ENCODE results near the gene COL15A1. TPM values are rescaled to one million over a fixed set of nuclear protein-coding genes. Genes with fewer than 3 reads are reported as not detected.

The COL15A1 gene
- total and polyA plus RNA-seq, 2 donors (not counting 1 experiment from before 2014, with no cell fraction given), result not detected

GRCh38 chr9:98908897-98909634 is 34.6 kb upstream of the COL15A1 start:
- no peak overlapping the region for H2AFZ ChIP-seq (ENCODE audit: insufficient read depth, low read depth, low read length, poor library complexity, severe bottlenecking)
- ChIA-PET CTCF (no interaction called here), POLR2A (no interaction called here)
- ATAC-seq (ENCODE audit: low read depth) (no peak), DNase-seq (no peak)
- no peak for TF ChIP-seq EZH2 (IDR thresholded peaks at IDR 0.05; ENCODE audit: borderline replicate concordance, insufficient read depth, low read depth, low read length, poor library complexity, severe bottlenecking)
- no peak for TF ChIP-seq CTCF (IDR thresholded peaks at IDR 0.05)
- no peak overlapping the region for H3K4me3 ChIP-seq (ENCODE audit: control extremely low read depth in 1 of 5, extremely low read depth in 1 of 5, insufficient read depth in 1 of 5, low read depth in 2 of 5, low read length in 4 of 5)
- H4K20me1 ChIP-seq (ENCODE audit: control insufficient read depth, insufficient read depth, low read length, poor library complexity, severe bottlenecking), result no peaks in the 10 kb centered on the region
- H3K27ac ChIP-seq (ENCODE audit: low read length in 2 of 2), result no peak overlapping the region
- no peak overlapping the region for H3K4me2 ChIP-seq (replicated peaks; ENCODE audit: low read depth, low read length, poor library complexity, severe bottlenecking)
- intact Hi-C loops (cut with micrococcal nuclease), result no loop called here
- H3K4me1 ChIP-seq (ENCODE audit: control insufficient read depth in 2 of 2, insufficient read depth in 2 of 2, low read length in 2 of 2), result no peaks in the 10 kb centered on the region
- no peaks in the 10 kb centered on the region for H3K79me2 ChIP-seq (ENCODE audit: control insufficient read depth, insufficient read depth, low read length)
- Mint-ChIP-seq H3K9me3 (ENCODE audit: insufficient read depth) (no peaks in the 10 kb centered on the region), H3K4me3 (no peak overlapping the region), H3K4me1 (no peaks in the 10 kb centered on the region), H3K27me3 (peaks cover 10% of the 10 kb centered on the region), H3K27ac (no peak overlapping the region)
- 89% methylated on average over 4 of the region's 5 CpGs for WGBS (ENCODE audit: insufficient coverage)
- H3K9me3 ChIP-seq (ENCODE audit: control extremely low read depth in 1 of 3, control insufficient read depth in 2 of 3, insufficient read depth in 1 of 3, low read length in 2 of 3), result no peaks in the 10 kb centered on the region
- peaks cover 0 to 2% (median 0%) of the 10 kb centered on the region in 4 experiments for H3K27me3 ChIP-seq (replicated peaks in 1 of 4; ENCODE audit: control extremely low read depth in 1 of 4, control insufficient read depth in 3 of 4, insufficient read depth in 4 of 4, low read length in 3 of 4)
- H3K36me3 ChIP-seq (replicated peaks in 1 of 2; ENCODE audit: control extremely low read depth in 1 of 2, control insufficient read depth in 1 of 2, extremely low read depth in 1 of 2, insufficient read depth in 2 of 2, low read length in 1 of 2), result no peaks in the 10 kb centered on the region
- no peak overlapping the region for H3K9ac ChIP-seq (ENCODE audit: low read length)

DNA sequence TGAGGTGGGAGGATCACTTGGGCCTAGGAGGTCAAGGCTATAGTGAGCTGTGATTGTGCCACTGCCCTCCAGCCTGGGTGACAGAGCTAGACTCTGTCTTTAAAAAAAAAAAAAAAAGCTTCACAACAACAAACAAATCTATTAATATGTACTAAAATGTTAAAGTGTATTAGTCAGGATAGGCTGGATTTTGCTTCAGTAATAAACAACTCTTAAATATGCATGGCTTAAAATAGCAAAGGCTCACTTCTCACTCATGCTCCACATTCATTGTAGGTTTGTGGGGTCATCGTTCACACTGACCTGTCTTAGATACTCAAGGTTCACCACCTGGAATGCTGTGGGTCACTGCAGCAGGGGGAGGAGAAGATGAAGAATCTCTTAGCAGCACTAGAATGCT is 33.8 kb upstream of the COL15A1 start:
- no peaks in the 10 kb centered on the region for H3K9me3 ChIP-seq (ENCODE audit: control extremely low read depth in 1 of 3, control insufficient read depth in 2 of 3, insufficient read depth in 1 of 3, low read length in 2 of 3)
- Mint-ChIP-seq H3K4me1 (no peaks in the 10 kb centered on the region), H3K4me3 (no peak overlapping the region), H3K27me3 (peaks cover 14% of the 10 kb centered on the region), H3K9me3 (ENCODE audit: insufficient read depth) (no peaks in the 10 kb centered on the region), H3K27ac (no peak overlapping the region)
- no peak overlapping the region for H3K27ac ChIP-seq (ENCODE audit: low read length in 2 of 2)
- no peaks in the 10 kb centered on the region for H4K20me1 ChIP-seq (ENCODE audit: control insufficient read depth, insufficient read depth, low read length, poor library complexity, severe bottlenecking)
- H3K4me3 ChIP-seq (ENCODE audit: control extremely low read depth in 1 of 5, extremely low read depth in 1 of 5, insufficient read depth in 1 of 5, low read depth in 2 of 5, low read length in 4 of 5), result no peak overlapping the region
- no peaks in the 10 kb centered on the region for H3K4me1 ChIP-seq (ENCODE audit: control insufficient read depth in 2 of 2, insufficient read depth in 2 of 2, low read length in 2 of 2)
- ATAC-seq (ENCODE audit: low read depth) (no peak), DNase-seq (no peak)
- no peaks in the 10 kb centered on the region for H3K36me3 ChIP-seq (replicated peaks in 1 of 2; ENCODE audit: control extremely low read depth in 1 of 2, control insufficient read depth in 1 of 2, extremely low read depth in 1 of 2, insufficient read depth in 2 of 2, low read length in 1 of 2)
- no peak overlapping the region for H3K9ac ChIP-seq (ENCODE audit: low read length)
- ChIA-PET CTCF (no interaction called here), POLR2A (no interaction called here)
- no peak overlapping the region for H3K4me2 ChIP-seq (replicated peaks; ENCODE audit: low read depth, low read length, poor library complexity, severe bottlenecking)
- H2AFZ ChIP-seq (ENCODE audit: insufficient read depth, low read depth, low read length, poor library complexity, severe bottlenecking), result no peak overlapping the region
- TF ChIP-seq EZH2 (IDR thresholded peaks at IDR 0.05; ENCODE audit: borderline replicate concordance, insufficient read depth, low read depth, low read length, poor library complexity, severe bottlenecking), result no peak
- intact Hi-C loops (cut with micrococcal nuclease), result no loop called here
- whole genome bisulfite sequencing (ENCODE audit: insufficient coverage), result no CpG with 5 or more reads among the region's 1 CpG
- no peaks in the 10 kb centered on the region for H3K79me2 ChIP-seq (ENCODE audit: control insufficient read depth, insufficient read depth, low read length)
- H3K27me3 ChIP-seq (replicated peaks in 1 of 4; ENCODE audit: control extremely low read depth in 1 of 4, control insufficient read depth in 3 of 4, insufficient read depth in 4 of 4, low read length in 3 of 4), result peaks cover 0 to 2% (median 0%) of the 10 kb centered on the region in 4 experiments
